CD4-positive, alpha-beta memory T cell (primary cell): Measurements from ENCODE around the gene TOR2A. TPM values are rescaled to one million over a fixed set of nuclear protein-coding genes. Genes with fewer than 3 reads are reported as not detected.

Experiments
- CTCF ChIA-PET: fragments of 350-600 bp; sonication (Branson Sonifier 250); formaldehyde crosslinking; loops from one replicate; lab custom pipeline; 2021; ENCODE audit warnings: inconsistent platforms; ENCODE audit not compliant: partially characterized antibody; lab: Charles Lee
- POLR2A ChIA-PET: fragments of 350-600 bp; sonication (Branson Sonifier 250); formaldehyde crosslinking; loops from one replicate; lab custom pipeline; 2021; ENCODE audit not compliant: partially characterized antibody; lab: Charles Lee
- DNase-seq, 5 donors: peaks; one replicate each; pipeline versions ENCODE4 v3.0.0 to v3.0.0-alpha.2; 2020 to 2022; ENCODE audit warnings: mixed read lengths in 1 of 5
- H3K27ac ChIP-seq: one replicate; pipeline ENCODE4 v1.7.0; 2013; ENCODE audit warnings: low read depth, low read length
- H3K27me3 ChIP-seq: 2 replicates; pipeline ENCODE4 v1.7.0; 2013; ENCODE audit warnings: mild to moderate bottlenecking, low read length, moderate library complexity; ENCODE audit not compliant: insufficient read depth
- H3K36me3 ChIP-seq: 2 replicates; pipeline ENCODE4 v1.7.0; 2013; ENCODE audit warnings: mild to moderate bottlenecking, low read length, moderate library complexity; ENCODE audit not compliant: insufficient read depth
- H3K4me1 ChIP-seq: 2 replicates; pipeline ENCODE4 v1.7.0; 2013; ENCODE audit warnings: mild to moderate bottlenecking, low read length, moderate library complexity; ENCODE audit not compliant: insufficient read depth
- H3K4me3 ChIP-seq, 2 donors: one replicate each; pipeline ENCODE4 v1.7.0; 2013; ENCODE audit warnings: low read length in 2 of 2, mild to moderate bottlenecking in 1 of 2
- H3K9me3 ChIP-seq, 2 donors: one replicate each; pipeline ENCODE4 v1.7.0; 2013; ENCODE audit warnings: low read length in 2 of 2, control low read depth in 1 of 2; ENCODE audit not compliant: control insufficient read depth in 1 of 2
- H3K27ac Mint-ChIP-seq, 7 donors: one replicate each; pipeline ENCODE4 v1.8.0; 2020 to 2021; ENCODE audit warnings: mixed read lengths in 7 of 7, mild to moderate bottlenecking in 6 of 7, inconsistent platforms in 3 of 7, moderate library complexity in 3 of 7
- H3K27me3 Mint-ChIP-seq, 2 donors: one replicate each; pipeline ENCODE4 v1.8.0; 2020 to 2021; ENCODE audit warnings: mixed read lengths in 2 of 2
- H3K36me3 Mint-ChIP-seq, 2 donors: one replicate each; pipeline ENCODE4 v1.8.0; 2020 to 2021; ENCODE audit warnings: mixed read lengths in 2 of 2, inconsistent platforms in 1 of 2, mild to moderate bottlenecking in 1 of 2
- H3K4me1 Mint-ChIP-seq, 4 donors: one replicate each; pipeline ENCODE4 v1.8.0; 2020 to 2021; ENCODE audit warnings: mixed read lengths in 4 of 4, mild to moderate bottlenecking in 1 of 4
- H3K4me3 Mint-ChIP-seq, 8 donors: one replicate each; pipeline ENCODE4 v1.8.0; 2020 to 2021; ENCODE audit warnings: mixed read lengths in 8 of 8, mild to moderate bottlenecking in 7 of 8, moderate library complexity in 6 of 8, inconsistent platforms in 3 of 8
- H3K9me3 Mint-ChIP-seq, 8 donors: one replicate each; pipeline ENCODE4 v1.8.0; 2020 to 2021; ENCODE audit warnings: mixed read lengths in 8 of 8, mild to moderate bottlenecking in 5 of 8, inconsistent platforms in 3 of 8, moderate library complexity in 1 of 8
- intact Hi-C: fragments of 100-400 bp; cut with micrococcal nuclease; formaldehyde crosslinking; loops from one replicate; pipeline ENCODE4 v1.15.1; 2023
- polyA plus RNA-seq, 2 donors: library from polyadenylated mRNA; unstranded; fragments of 300-500 nt; fragmentation: Illumina TruSeq; gene quantifications; one replicate each; pipeline ENCODE4 v1.2.3, GENCODE V29; 2021
- total RNA-seq, 2 experiments: library from RNA; stranded (reverse); gene quantifications; one replicate each; pipeline ENCODE4 v1.2.3, GENCODE V29; 2021

The TOR2A gene
- total and polyA plus RNA-seq, 4 experiments from 2014 or later, result 14.3 to 27.1 (median 20.8) TPM

- Mint-ChIP-seq H3K4me3 (peak overlapping the region in 4 of 8 donors; percentile 26 to 65 (median 49)), H3K4me1 (peaks cover 31 to 72% (median 51%) of the 10 kb centered on the region in 4 donors), H3K27me3 (no peaks in the 10 kb centered on the region), H3K27ac (peak overlapping the region in 6 of 7 donors; percentile 9 to 60 (median 39)), H3K36me3 (peaks cover 1 to 53% of the 10 kb centered on the region in 2 donors), H3K9me3 (no peaks in the 10 kb centered on the region)
- ChIA-PET POLR2A (interaction anchor here (15.3 kb wide), 1 partner anchor 10 kb away, joined by 377 read pairs; the partner anchor contains the start of genes CDK9 and SH2D3C), CTCF (interaction anchor here (1.2 to 3.0 kb wide), 2 partner anchors 11 to 96 kb away, joined by 3 to 25 read pairs; partner anchors contain the start of gene CDK9)
- intact Hi-C loops, result no loop called here
- no peak for DNase-seq
- H3K27me3 ChIP-seq, result no peaks in the 10 kb centered on the region
- H3K36me3 ChIP-seq, result peaks cover 22% of the 10 kb centered on the region
- peaks cover 74% of the 10 kb centered on the region for H3K4me1 ChIP-seq
- no peak overlapping the region for H3K27ac ChIP-seq
- H3K4me3 ChIP-seq, result no peak overlapping the region
- H3K9me3 ChIP-seq, result no peaks in the 10 kb centered on the region
These were observed 38.9 kb upstream of the TOR2A start for GRCh38 chr9:127773981-127774380.

DNA sequence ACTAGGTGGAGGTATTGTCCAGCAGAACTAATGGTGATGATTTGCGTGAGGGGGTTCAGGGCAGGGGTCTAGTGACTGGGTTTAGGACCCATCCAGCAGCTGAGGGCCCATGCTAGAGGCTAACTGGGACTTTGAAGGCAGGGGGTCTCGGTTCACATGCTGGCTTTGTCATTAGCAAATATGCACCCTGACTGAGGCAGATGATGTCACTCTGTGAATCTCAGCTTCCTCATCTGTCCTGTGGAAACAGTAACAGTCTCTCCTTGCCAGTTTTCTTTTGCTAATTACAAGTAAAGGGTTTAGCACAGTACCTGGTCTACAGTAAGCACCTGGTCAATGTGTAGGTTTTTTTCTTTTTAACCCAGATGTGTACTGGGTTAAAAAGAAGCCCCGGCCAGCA is 38.2 kb upstream of the TOR2A start:
- H3K4me1 ChIP-seq, result peaks cover 76% of the 10 kb centered on the region
- Mint-ChIP-seq H3K9me3 (no peaks in the 10 kb centered on the region), H3K27ac (peak overlapping the region in 4 of 7 donors; percentile 42 to 98 (median 78)), H3K4me3 (peak overlapping the region in 2 of 8 donors; percentile 0 to 73), H3K4me1 (peaks cover 37 to 73% (median 55%) of the 10 kb centered on the region in 4 donors), H3K27me3 (no peaks in the 10 kb centered on the region), H3K36me3 (peaks cover 5 to 53% of the 10 kb centered on the region in 2 donors)
- POLR2A ChIA-PET, result interaction anchor here (15.3 kb wide), 1 partner anchor 10 kb away, joined by 377 read pairs; the partner anchor contains the start of genes CDK9 and SH2D3C
- peaks cover 22% of the 10 kb centered on the region for H3K36me3 ChIP-seq
- intact Hi-C loops, result no loop called here
- no peak overlapping the region for H3K4me3 ChIP-seq
- CTCF ChIA-PET, result interaction anchor here (1.0 to 1.1 kb wide), 2 partner anchors 9 to 11 kb away, joined by 3 to 4 read pairs; no protein-coding TSS in a partner anchor
- no peaks in the 10 kb centered on the region for H3K27me3 ChIP-seq
- no peaks in the 10 kb centered on the region for H3K9me3 ChIP-seq
- no peak for DNase-seq
- no peak overlapping the region for H3K27ac ChIP-seq

DNA sequence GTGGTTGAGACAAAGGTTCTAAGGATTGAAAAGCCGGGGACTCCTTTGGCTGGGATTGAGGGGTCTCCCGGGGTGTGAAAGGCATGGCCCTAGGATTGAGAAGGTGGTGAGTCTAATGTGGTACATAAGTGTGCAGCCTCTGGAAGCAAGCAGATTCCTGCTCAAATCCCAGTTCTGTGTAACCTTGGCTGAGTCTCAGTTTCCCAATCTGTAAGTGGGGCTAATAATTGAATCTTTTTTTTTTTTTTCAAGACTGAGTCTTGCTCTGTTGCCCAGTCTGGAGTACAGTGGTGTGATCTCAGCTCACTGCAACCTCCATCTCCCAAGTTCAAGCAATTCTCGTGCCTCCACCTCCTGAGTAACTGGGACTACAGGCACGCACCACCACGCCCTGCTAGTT is 37.5 kb upstream of the TOR2A start:
- H3K4me3 ChIP-seq, result no peak overlapping the region
- intact Hi-C loops, result no loop called here
- Mint-ChIP-seq H3K27ac (peak overlapping the region in 6 of 7 donors; percentile 42 to 98 (median 73)), H3K27me3 (no peaks in the 10 kb centered on the region), H3K9me3 (no peaks in the 10 kb centered on the region), H3K36me3 (peaks cover 5 to 50% of the 10 kb centered on the region in 2 donors), H3K4me3 (peak overlapping the region in 1 of 8 donors; percentile 73), H3K4me1 (peaks cover 38 to 76% (median 56%) of the 10 kb centered on the region in 4 donors)
- no peak overlapping the region for H3K27ac ChIP-seq
- no peaks in the 10 kb centered on the region for H3K9me3 ChIP-seq
- DNase-seq, result no peak
- ChIA-PET POLR2A (interaction anchor here (15.3 kb wide), 1 partner anchor 11 kb away, joined by 377 read pairs; the partner anchor contains the start of genes CDK9 and SH2D3C), CTCF (interaction anchor here (1.0 to 10.6 kb wide), 3 partner anchors 10 to 12 kb away, joined by 3 to 128 read pairs (median 4); partner anchors contain the start of gene CDK9)
- no peaks in the 10 kb centered on the region for H3K27me3 ChIP-seq
- peaks cover 22% of the 10 kb centered on the region for H3K36me3 ChIP-seq
- peaks cover 83% of the 10 kb centered on the region for H3K4me1 ChIP-seq

GRCh38 chr9:127771570-127772189 is 36.6 kb upstream of the TOR2A start:
- DNase-seq, result no peak
- Mint-ChIP-seq H3K9me3 (no peaks in the 10 kb centered on the region), H3K27me3 (no peaks in the 10 kb centered on the region), H3K27ac (peak overlapping the region; percentile 92 to 99 (median 98)), H3K4me3 (peak overlapping the region; percentile 78 to 92 (median 88)), H3K36me3 (peaks cover 5 to 53% of the 10 kb centered on the region in 2 donors), H3K4me1 (peaks cover 42 to 78% (median 59%) of the 10 kb centered on the region in 4 donors)
- Histone ChIP-seq H3K27me3 (no peaks in the 10 kb centered on the region), H3K9me3 (no peaks in the 10 kb centered on the region), H3K36me3 (peaks cover 22% of the 10 kb centered on the region), H3K27ac (peak overlapping the region; percentile 97), H3K4me3 (peak overlapping the region in 1 of 2 donors; percentile 78), H3K4me1 (peaks cover 88% of the 10 kb centered on the region)
- POLR2A ChIA-PET, result interaction anchor here (0.8 to 15.3 kb wide), 19 partner anchors 10 to 296 kb away, joined by 3 to 377 read pairs (median 5); partner anchors contain the start of genes CDK9, PTRH1, SH2D3C and SLC25A25
- CTCF ChIA-PET, result interaction anchor here (0.5 to 10.6 kb wide), 8 partner anchors 12 to 152 kb away, joined by 3 to 128 read pairs (median 6); partner anchors contain the start of genes CDK9 and TOR2A
- intact Hi-C loops, result loop anchor here (1.0 kb wide), 3 partner anchors 14 to 36 kb away; partner anchors contain the start of genes FPGS and TOR2A

DNA sequence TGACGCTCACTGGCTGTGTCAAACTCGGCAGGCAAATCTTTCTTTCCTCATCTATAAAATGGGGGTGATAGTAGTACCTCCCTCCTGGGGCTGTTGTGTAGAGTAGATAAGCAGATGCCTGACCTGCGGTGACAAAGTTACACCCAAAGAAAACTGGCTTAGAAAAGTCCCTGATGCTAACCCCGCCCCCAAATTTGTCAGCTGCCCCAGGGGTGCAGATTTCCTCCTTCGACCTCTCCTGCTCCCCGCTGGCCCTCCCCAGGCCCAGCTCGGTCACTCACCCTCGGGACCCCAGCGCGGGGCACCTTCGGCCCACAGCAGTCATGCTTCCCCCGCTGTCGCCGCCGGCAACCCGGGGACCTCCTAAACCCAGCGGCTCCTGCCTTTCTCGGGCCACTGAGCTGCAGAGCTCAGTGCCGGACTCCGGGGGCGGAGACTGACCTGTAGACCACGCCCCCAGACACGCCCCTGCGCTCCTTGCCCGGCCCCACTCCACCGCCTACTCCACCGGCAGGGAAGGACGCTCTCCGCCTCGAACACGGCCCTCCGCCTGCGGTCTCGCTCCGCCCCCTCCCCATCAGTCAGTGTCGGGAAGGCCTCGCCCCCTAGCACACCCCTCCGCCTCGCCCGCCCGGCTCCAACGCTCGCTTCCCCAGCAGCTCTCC is 35.9 kb upstream of the TOR2A start:
- Mint-ChIP-seq H3K4me3 (peak overlapping the region; percentile 78 to 92 (median 88)), H3K9me3 (no peaks in the 10 kb centered on the region), H3K27ac (peak overlapping the region; percentile 92 to 99 (median 98)), H3K36me3 (peaks cover 10 to 51% of the 10 kb centered on the region in 2 donors), H3K27me3 (no peaks in the 10 kb centered on the region), H3K4me1 (peaks cover 41 to 78% (median 61%) of the 10 kb centered on the region in 4 donors)
- H3K9me3 ChIP-seq, result no peaks in the 10 kb centered on the region
- peak; percentile 92 to 96 (median 95) for DNase-seq
- H3K4me3 ChIP-seq, result peak overlapping the region; percentile 50 to 78
- peaks cover 91% of the 10 kb centered on the region for H3K4me1 ChIP-seq
- peak overlapping the region; percentile 97 for H3K27ac ChIP-seq
- H3K36me3 ChIP-seq, result peaks cover 22% of the 10 kb centered on the region
- POLR2A ChIA-PET, result interaction anchor here (0.6 to 15.3 kb wide), 22 partner anchors 9 to 299 kb away, joined by 3 to 377 read pairs (median 5); partner anchors contain the start of genes CDK9, PTRH1, SH2D3C and SLC25A25
- intact Hi-C loops, result loop anchor here (1.0 kb wide), 3 partner anchors 14 to 36 kb away; partner anchors contain the start of genes FPGS and TOR2A
- CTCF ChIA-PET, result interaction anchor here (0.5 to 10.6 kb wide), 10 partner anchors 8 to 152 kb away, joined by 3 to 128 read pairs (median 6); partner anchors contain the start of genes CDK9 and TOR2A
- H3K27me3 ChIP-seq, result no peaks in the 10 kb centered on the region

DNA sequence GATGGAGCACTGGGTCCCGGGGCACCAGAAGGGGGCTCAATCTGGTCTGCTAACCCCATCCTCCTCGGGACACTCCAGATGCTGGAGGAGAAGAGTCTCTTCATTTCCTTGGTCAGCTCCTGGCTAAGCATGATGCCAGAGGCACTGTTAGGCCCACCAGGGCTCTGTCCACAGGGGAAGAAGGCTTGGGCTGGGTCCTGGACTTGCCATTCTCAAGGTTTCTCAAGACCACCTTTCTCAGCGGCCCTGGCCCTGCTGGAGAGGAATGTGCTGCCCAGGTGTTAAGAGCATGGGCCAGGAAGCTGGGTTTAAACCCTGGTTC is 35.5 kb upstream of the TOR2A start:
- H3K9me3 Mint-ChIP-seq, result no peaks in the 10 kb centered on the region
- no peaks in the 10 kb centered on the region for H3K27me3 ChIP-seq
- ChIA-PET CTCF (interaction anchor here (0.6 to 10.6 kb wide), 10 partner anchors 9 to 150 kb away, joined by 3 to 128 read pairs (median 6); partner anchors contain the start of genes CDK9 and TOR2A), POLR2A (interaction anchor here (0.6 to 15.3 kb wide), 20 partner anchors 8 to 299 kb away, joined by 3 to 377 read pairs (median 5); partner anchors contain the start of genes CDK9, EEIG1, PTRH1 and SH2D3C)
- intact Hi-C loops, result no loop called here
- H3K4me3 Mint-ChIP-seq, result peak overlapping the region; percentile 78 to 92 (median 88)
- peaks cover 13 to 55% of the 10 kb centered on the region in 2 donors for H3K36me3 Mint-ChIP-seq
- DNase-seq, result no peak
- H3K27ac Mint-ChIP-seq, result peak overlapping the region; percentile 92 to 99 (median 98)
- H3K27ac ChIP-seq, result peak overlapping the region; percentile 97
- H3K4me3 ChIP-seq, result peak overlapping the region; percentile 50 to 78
- H3K4me1 ChIP-seq, result peaks cover 91% of the 10 kb centered on the region
- peaks cover 22% of the 10 kb centered on the region for H3K36me3 ChIP-seq
- peaks cover 42 to 80% (median 65%) of the 10 kb centered on the region in 4 donors for H3K4me1 Mint-ChIP-seq
- no peaks in the 10 kb centered on the region for H3K27me3 Mint-ChIP-seq
- no peaks in the 10 kb centered on the region for H3K9me3 ChIP-seq
